Endodermal cell (in vitro differentiated cells): ENCODE measurements around the gene THSD4. TPM values are rescaled to one million over a fixed set of nuclear protein-coding genes. Genes with fewer than 3 reads are reported as not detected.
"Not testable (repeated sequence)": the region's sequence is repeated elsewhere in the genome, so short reads cannot be mapped to it uniquely, and the experiment has no call there.

Source experiments
- DNase-seq: peaks from one replicate; pipeline ENCODE4 v3.0.0-alpha.2; 2017
- H3K27ac ChIP-seq: 2 replicates; pipeline ENCODE4 v1.5.1; 2013; ENCODE audit warnings: mild to moderate bottlenecking, low read depth, low read length, moderate library complexity
- H3K27me3 ChIP-seq: 2 replicates; pipeline ENCODE4 v1.6.1; 2013; ENCODE audit warnings: mild to moderate bottlenecking, low read length, moderate library complexity; ENCODE audit not compliant: insufficient read depth, control insufficient read depth, poor library complexity, severe bottlenecking
- H3K36me3 ChIP-seq: 2 replicates; pipeline ENCODE4 v1.7.0; 2013; ENCODE audit warnings: mild to moderate bottlenecking, low read length, moderate library complexity; ENCODE audit not compliant: control insufficient read depth, insufficient read depth
- H3K4me1 ChIP-seq: one replicate; pipeline ENCODE4 v1.7.0; 2013; ENCODE audit warnings: low read length; ENCODE audit not compliant: control insufficient read depth, insufficient read depth
- H3K4me3 ChIP-seq: 2 replicates; pipeline ENCODE4 v1.5.1; 2013; ENCODE audit warnings: mild to moderate bottlenecking, low read length, moderate library complexity
- H3K9ac ChIP-seq: 2 replicates; pipeline ENCODE4 v1.6.1; 2013; ENCODE audit warnings: mild to moderate bottlenecking, low read length, moderate library complexity; ENCODE audit not compliant: poor library complexity, severe bottlenecking; ENCODE audit errors: extremely low read depth
- H3K9me3 ChIP-seq: 2 replicates; pipeline ENCODE4 v1.6.1; 2013; ENCODE audit warnings: mild to moderate bottlenecking, low read length, moderate library complexity; ENCODE audit not compliant: control insufficient read depth
- H3K27ac Mint-ChIP-seq: 2 replicates; pipeline ENCODE4 v1.8.0; 2020; ENCODE audit warnings: mixed read lengths
- H3K27me3 Mint-ChIP-seq: 2 replicates; pipeline ENCODE4 v1.8.0; 2021; ENCODE audit warnings: mild to moderate bottlenecking, mixed read lengths; ENCODE audit not compliant: insufficient read depth
- H3K36me3 Mint-ChIP-seq: 2 replicates; pipeline ENCODE4 v1.8.0; 2020; ENCODE audit warnings: low read depth, mixed read lengths
- H3K4me1 Mint-ChIP-seq: 2 replicates; pipeline ENCODE4 v1.8.0; 2020; ENCODE audit warnings: mixed read lengths
- H3K4me3 Mint-ChIP-seq: 2 replicates; pipeline ENCODE4 v1.8.0; 2020; ENCODE audit warnings: mild to moderate bottlenecking, moderate library complexity, mixed read lengths
- H3K9me3 Mint-ChIP-seq: 2 replicates; pipeline ENCODE4 v1.8.0; 2020; ENCODE audit warnings: mild to moderate bottlenecking, mixed read lengths
- CTCF ChIP-seq: fragments of 200-600 bp; sonication (generic); conservative IDR thresholded peaks from 2 replicates; pipeline ENCODE4 v1.5.0; 2021; ENCODE audit warnings: antibody characterized with exemption, mild to moderate bottlenecking
- WGBS, 2 experiments: methylation state at CpG; one replicate each; pipeline versions ENCODE4 v1.1.5 to v1.1.7; 2013; ENCODE audit warnings: missing lambda C conversion rate in 2 of 2, mixed read lengths in 1 of 2; ENCODE audit not compliant: insufficient coverage in 1 of 2, insufficient read length in 1 of 2; 5-methylcytosine and 5-hydroxymethylcytosine counted together
- total RNA-seq, 2 donors: library from RNA; stranded (reverse); fragmentation: NEBNext Ultra II Directional in 1 of 2; extraction: Animal tissue kit (Norgen Biotek cat#: 25700) in 1 of 2; gene quantifications; 2 replicates in 1 of 2; 3 replicates in 1 of 2; pipeline ENCODE4 v1.2.1, GENCODE V29; 2021

Gene THSD4
- total RNA-seq, 2 donors from 2014 or later = 4.6 to 5.4 TPM

- H3K4me1 Mint-ChIP-seq = peaks cover 18% of the 10 kb centered on the region
- peaks cover 2% of the 10 kb centered on the region for H3K9me3 Mint-ChIP-seq
- H3K27ac ChIP-seq = no peak overlapping the region
- no peaks in the 10 kb centered on the region for H3K36me3 Mint-ChIP-seq
- H3K27ac Mint-ChIP-seq = no peak overlapping the region
- peaks cover 16% of the 10 kb centered on the region for H3K27me3 Mint-ChIP-seq
- 90 to 91% methylated on average over 1 to 4 of the region's 4 CpGs for WGBS, 2 experiments
- peaks cover 5% of the 10 kb centered on the region for H3K27me3 ChIP-seq
- no peaks in the 10 kb centered on the region for H3K9me3 ChIP-seq
- DNase-seq = no peak
- no peaks in the 10 kb centered on the region for H3K36me3 ChIP-seq
- H3K4me3 ChIP-seq = no peak overlapping the region
- H3K9ac ChIP-seq = no peak overlapping the region
- H3K4me1 ChIP-seq = no peaks in the 10 kb centered on the region
- H3K4me3 Mint-ChIP-seq = no peak overlapping the region
- no peak for TF ChIP-seq CTCF
These were observed 91.9 kb downstream of the THSD4 start for GRCh38 chr15:71207141-71207540.

DNA sequence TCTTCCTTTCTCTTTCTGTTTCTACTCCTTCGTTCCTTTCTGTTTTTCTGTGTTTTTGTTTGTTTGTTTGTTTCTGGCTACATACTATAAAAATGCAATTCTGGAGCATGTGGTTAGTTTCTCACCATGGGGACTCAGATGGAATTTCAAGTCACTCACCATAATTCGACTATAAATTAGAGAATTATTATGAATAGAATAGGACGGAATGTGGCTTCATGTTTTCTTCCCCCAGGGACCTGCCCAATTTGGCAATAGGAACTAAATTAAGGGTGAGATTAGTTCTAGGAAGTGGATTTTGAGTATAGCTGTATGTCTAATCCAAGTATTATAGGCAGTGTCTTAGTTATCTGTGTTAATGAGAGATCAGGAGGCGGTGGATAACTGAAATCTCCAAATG lies 96.9 kb downstream of the THSD4 start:
- 93 to 97% methylated on average over 3 of the region's 4 CpGs for WGBS, 2 experiments
- no peak overlapping the region for H3K4me3 ChIP-seq
- no peaks in the 10 kb centered on the region for H3K4me1 Mint-ChIP-seq
- TF ChIP-seq CTCF = no peak
- H3K36me3 ChIP-seq = no peaks in the 10 kb centered on the region
- no peaks in the 10 kb centered on the region for H3K27me3 ChIP-seq
- no peak overlapping the region for H3K4me3 Mint-ChIP-seq
- no peak overlapping the region for H3K9ac ChIP-seq
- no peaks in the 10 kb centered on the region for H3K4me1 ChIP-seq
- H3K9me3 ChIP-seq = no peaks in the 10 kb centered on the region
- DNase-seq = no peak
- no peak overlapping the region for H3K27ac ChIP-seq
- H3K27ac Mint-ChIP-seq = no peak overlapping the region
- no peaks in the 10 kb centered on the region for H3K36me3 Mint-ChIP-seq
- H3K9me3 Mint-ChIP-seq = peaks cover 14% of the 10 kb centered on the region
- peaks cover 44% of the 10 kb centered on the region for H3K27me3 Mint-ChIP-seq

DNA sequence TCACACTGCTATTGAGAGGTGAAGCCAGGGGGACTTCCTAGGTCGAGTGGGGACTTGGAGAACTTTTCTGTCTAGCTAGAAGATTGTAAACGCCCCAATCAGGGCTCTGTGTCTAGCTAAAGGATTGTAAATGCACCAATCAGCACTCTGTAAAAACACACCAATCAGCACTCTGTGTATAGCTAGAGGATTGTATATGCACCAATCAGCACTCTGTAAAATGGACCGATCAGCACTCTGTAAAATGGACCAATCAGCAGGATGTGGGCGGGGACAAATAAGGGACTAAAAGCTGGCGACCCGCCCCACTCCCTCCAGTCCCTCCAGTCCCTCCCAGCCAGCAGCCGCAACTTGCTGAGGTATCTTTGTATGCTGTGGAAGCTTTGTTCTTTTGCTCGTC lies 98.7 kb downstream of the THSD4 start:
- H3K9ac ChIP-seq, H3K9me3 ChIP-seq, H3K27me3 ChIP-seq, H3K4me1 ChIP-seq, H3K36me3 ChIP-seq, DNase-seq, H3K4me1 Mint-ChIP-seq, H3K36me3 Mint-ChIP-seq, H3K4me3 ChIP-seq, H3K27ac Mint-ChIP-seq, H3K4me3 Mint-ChIP-seq, H3K27ac ChIP-seq: not testable (repeated sequence)
- WGBS, 2 experiments = 95 to 98% methylated on average over 7 to 8 of the region's 8 CpGs
- Mint-ChIP-seq H3K9me3 (peaks cover 14% of the 10 kb centered on the region), H3K27me3 (peaks cover 45% of the 10 kb centered on the region)
